SW 1271 (cell line): ENCODE measurements around the gene HPDL.
A peak's percentile ranks its signal among the peaks of the same experiment; 100 is the strongest.
"Not testable (repeated sequence)": the region's sequence is repeated elsewhere in the genome, so short reads cannot be mapped to it uniquely, and the experiment has no call there.

Experiments used
- DNase-seq, 2 experiments: peaks; one replicate each; lab custom pipeline; 2025; lab: John Stamatoyannopoulos, UW

The HPDL gene

GRCh38 chr1:45351508-45351907 is 24.8 kb downstream of the HPDL start:
- no peak for DNase-seq

GRCh38 chr1:45353685-45354084 is 27.0 kb downstream of the HPDL start:
- DNase-seq: no peak

- no peak for DNase-seq
These were observed 28.1 kb downstream of the HPDL start for GRCh38 chr1:45354838-45355237.

GRCh38 chr1:45355683-45356082 is 29.0 kb downstream of the HPDL start:
- DNase-seq: no peak

GRCh38 chr1:45356186-45356585 is 29.5 kb downstream of the HPDL start:
- no peak for DNase-seq

GRCh38 chr1:45359882-45360513 is 33.3 kb downstream of the HPDL start:
- peak in 1 of 2 experiments; percentile 28 for DNase-seq

- DNase-seq: not testable (repeated sequence)
These were observed 34.3 kb downstream of the HPDL start for GRCh38 chr1:45360981-45361380.

GRCh38 chr1:45364294-45364693 is 37.6 kb downstream of the HPDL start:
- DNase-seq: no peak

- DNase-seq: no peak
These were observed 38.4 kb downstream of the HPDL start for GRCh38 chr1:45365051-45365450.

- DNase-seq: no peak
These were observed 43.9 kb downstream of the HPDL start for GRCh38 chr1:45370575-45370974.

GRCh38 chr1:45373573-45373972 is 46.9 kb downstream of the HPDL start:
- no peak for DNase-seq

GRCh38 chr1:45375104-45376090 is 48.7 kb downstream of the HPDL start:
- no peak for DNase-seq

- DNase-seq: no peak
These were observed 51.5 kb downstream of the HPDL start for GRCh38 chr1:45378184-45378583.
